GM19239 (cell line): Measurements from ENCODE around the gene CRTC3.
A peak's percentile ranks its signal among the peaks of the same experiment; 100 is the strongest.
"Not testable (repeated sequence)": the region's sequence is repeated elsewhere in the genome, so short reads cannot be mapped to it uniquely, and the experiment has no call there.

Experiments used
- DNase-seq: peaks from one replicate; pipeline ENCODE4 v3.0.0; 2011; ENCODE audit warnings: low spot score; ENCODE audit not compliant: insufficient read length
- FAIRE-seq: peaks from 2 replicates; lab custom pipeline; 2011; peaks lifted over from hg19 to GRCh38; lab: Jason Lieb, UNC

CRTC3 gene

DNA sequence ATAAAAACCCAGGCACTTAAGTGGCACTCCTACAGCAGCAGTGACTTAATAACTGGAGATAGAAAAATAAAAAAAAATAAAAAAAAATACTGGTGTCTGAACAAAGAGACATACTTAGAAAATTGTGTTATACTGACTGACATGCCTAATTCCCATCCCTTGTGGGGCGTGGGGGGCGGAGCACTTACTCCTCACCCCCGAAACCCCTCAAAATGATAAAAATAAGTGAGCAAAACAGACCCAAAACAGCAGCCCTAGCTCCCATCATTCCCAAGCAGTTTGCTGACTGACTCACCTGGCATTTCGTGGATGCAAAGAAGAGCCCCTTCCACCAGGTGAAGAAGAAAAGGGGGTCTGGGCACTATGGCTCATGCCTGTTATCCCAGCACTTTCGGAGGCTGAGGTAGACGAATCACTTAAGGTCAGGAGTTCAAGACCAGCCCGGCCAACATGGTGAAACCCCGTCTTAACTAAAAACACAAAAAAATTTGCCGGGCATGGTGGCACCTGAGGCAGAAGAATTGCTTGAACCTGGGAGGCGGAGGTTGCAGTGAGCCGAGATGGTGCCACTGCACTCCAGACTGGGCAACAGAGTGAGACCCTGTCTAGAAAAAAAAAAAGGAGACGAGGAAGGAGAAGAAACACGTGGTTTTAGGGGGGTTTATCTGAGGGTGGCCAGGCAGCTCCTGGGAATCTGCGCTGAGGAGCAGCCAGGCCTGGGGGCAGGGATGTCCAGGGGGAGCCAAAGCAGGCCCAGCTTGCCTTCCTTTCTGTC, 136.6 kb downstream of the CRTC3 start:
- FAIRE-seq: no peak
- DNase-seq: no peak

DNA sequence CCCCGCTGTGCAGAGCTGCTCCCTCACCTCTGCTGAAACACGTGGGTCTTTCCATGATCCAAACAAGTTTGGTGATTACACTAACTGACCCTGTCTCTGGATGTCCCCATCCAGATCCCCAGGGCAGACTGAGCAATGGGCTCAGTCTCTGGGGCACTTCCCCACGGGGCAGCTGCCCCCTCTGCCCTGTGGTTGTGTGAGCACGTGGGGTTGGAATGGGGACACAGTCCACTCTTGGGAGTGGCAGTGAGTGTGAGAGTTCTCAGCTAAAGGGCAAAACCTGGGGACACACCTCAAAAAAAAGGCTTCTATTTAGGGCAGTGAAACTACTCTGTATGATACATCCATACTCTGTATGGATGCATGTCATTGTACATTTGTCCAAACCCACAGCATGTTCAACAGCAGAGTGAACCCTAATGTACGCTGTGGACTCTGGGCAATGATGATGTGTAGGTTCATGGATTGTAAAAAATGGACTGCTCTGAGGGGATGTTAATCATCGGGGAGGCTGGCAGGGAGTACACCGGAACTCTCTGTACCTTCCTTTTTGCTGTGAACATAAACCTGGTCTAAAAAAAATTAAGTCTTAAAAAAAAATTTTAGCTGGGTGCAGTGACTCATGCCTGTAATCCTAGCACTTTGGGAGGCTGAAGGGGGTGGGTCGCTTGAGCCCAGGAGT, 137.5 kb downstream of the CRTC3 start:
- FAIRE-seq (no peak), DNase-seq (no peak)

DNA sequence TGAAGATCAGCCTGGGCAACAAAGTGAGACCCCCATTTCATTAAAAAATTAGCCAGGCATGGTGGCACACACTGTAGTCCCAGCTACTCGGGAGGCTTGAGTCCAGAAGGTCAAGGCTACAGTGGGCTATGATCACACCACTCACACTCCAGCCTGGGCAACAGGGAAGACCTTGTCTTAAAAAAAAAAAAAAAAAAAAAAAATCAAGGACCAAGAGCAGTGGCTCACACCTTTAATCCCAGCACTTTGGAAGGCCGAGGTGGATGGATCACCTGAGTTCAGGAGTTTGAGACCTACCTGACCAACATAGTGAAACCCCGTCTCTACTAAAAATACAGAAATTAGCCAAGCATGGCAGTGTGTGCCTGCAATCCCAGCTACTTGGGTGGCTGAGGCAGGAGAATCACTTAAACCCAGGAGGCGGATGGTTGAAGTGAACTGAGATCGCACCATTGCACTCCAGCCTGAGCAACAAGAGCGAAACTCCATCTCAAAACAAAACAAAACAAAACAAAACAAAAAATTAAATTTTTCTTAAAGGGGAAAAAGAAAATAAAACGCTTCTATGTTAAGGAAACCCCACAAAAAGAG, 138.1 kb downstream of the CRTC3 start:
- not testable (repeated sequence) for FAIRE-seq, DNase-seq

DNA sequence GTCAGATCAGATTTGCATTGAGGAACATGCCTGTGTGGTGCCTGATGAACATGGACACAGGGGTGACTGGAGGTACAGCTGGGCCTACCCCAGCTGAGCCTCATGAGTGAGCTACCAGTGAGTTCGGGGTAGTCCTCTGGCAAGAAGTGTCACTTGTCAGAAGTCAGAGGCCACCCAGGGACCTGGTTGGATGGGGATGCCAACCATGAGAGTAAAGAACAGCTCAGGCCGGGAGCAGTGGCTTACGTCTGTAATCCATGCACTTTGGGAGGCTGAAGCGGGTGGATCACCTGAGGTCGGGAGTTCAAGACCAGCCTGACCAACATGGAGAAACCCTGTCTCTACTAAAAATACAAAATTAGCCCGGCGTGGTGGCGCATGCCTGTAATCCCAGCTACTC, 140.9 kb downstream of the CRTC3 start:
- not testable (repeated sequence) for DNase-seq, FAIRE-seq

DNA sequence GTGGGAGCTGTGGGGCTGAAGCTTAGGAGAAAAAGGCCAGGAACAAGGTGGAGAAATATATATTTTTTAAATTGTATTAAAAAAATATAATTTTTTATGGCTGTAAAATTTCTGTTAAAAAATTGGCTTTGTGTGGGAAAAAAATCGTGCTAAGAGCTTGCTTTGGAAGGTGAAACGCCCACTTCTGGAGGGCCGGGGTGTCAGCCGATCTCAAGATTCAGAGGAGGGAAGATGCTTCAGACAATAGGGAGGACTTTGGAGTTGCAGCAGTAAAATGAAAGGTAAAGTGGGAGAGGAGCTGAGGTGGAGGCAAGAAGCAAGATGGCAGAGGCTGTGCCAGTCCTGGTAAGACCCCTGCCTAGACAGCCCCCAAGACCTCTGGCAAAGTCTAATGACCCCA, 141.5 kb downstream of the CRTC3 start:
- FAIRE-seq (no peak), DNase-seq (no peak)

DNA sequence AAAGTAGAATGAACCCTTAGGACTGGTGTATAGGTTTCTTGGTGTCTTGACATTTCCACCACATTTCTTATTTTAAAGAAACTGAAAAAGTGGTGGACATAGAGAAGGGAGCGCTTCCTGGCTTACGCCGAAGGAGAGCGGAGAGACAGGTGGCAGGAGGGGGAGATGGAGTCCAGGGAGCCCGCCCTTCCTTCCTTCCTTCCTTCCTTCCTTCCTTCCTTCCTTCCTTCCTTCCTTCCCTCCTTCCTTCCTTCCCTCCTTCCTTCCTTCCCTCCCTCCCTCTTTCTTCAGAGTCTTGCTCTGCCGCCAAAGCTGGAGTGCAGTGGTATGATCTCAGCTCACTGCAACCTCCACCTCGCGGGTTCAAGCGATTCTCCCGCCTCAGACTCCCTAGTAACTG, 143.6 kb downstream of the CRTC3 start:
- FAIRE-seq, DNase-seq: not testable (repeated sequence)

DNA sequence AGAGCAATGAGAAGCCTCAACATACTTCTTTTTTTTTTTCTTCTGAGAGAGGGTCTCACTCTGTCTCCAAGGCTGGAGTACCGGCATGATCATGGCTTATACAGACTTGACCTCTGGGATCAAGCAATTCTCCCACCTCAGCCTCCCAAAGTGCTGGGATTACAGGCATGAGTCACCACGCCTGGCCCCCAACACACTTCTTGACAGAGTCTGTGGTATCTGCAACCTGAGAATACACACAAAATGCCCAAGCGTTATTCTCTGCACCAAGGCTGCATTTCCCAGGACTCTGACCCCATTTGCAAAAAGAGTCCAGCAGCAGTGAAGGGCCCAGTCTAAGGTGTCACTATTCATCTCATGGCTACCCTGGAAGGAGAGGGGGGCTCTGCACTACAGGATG, 144.8 kb downstream of the CRTC3 start:
- FAIRE-seq (no peak), DNase-seq (no peak)

DNA sequence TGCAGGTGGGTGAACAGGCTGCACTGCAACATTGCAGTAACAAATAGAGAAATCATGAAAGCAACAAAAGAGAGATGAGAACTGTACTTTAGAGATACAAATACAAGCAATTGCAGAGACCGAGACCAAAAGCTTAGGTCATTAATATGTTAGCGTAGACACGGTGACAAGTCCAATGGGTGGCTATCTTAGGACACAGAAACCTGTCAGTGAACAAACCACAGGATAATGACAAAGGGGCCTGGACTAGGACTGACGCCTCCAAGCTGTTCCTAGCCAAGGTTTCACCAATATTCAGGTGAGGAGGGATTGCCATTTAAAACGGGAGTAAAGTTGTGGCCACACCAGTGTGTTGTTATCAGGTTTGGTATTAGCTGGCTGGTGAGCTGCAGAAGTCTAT, 145.7 kb downstream of the CRTC3 start:
- DNase-seq: no peak
- FAIRE-seq: no peak

DNA sequence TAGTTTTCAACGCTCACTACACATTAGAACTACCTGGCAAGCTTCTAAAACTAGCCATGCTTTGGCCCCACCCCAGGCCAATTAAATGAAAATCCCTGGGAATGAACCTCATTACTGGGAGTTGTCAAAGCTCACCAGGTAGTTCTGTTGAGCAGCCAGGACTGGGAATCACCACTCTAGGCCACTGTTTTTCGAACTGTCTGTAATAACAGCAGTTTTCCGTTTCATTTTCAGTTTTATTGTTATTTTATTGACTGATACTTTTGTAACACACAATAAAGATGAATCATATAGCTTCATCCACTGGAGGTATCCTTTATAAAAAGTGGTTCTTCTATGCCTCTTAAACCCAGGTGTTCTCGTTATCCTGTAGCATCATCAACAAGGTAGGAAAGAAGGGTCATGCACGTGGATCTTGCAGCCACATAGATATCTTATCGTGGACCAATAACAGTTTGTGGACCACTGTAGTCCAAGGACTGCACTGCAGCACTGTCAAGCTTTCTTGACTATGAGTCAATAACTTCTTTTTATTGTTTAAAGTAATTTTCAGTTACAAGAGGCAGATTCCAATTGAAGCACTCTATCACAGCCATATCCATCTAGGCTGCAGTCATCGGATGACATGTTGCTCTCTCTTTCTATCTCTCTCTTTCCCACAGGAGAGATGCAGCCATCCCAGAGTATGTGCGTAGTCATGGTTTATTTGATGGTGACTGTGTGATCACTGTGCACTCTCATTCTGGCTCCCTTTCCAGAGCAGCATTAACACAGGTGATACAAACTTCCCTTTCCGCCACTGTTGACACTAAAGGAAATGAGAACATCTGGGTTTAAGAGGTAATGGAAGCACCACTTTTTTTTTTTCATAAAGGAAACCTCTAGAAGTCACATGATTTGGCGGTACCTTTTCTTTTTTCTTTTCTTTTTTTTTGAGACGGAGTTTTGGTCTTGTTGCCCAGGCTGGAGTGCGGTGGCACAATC, 148.4 kb downstream of the CRTC3 start:
- DNase-seq (no peak), FAIRE-seq (peak; percentile 59)

DNA sequence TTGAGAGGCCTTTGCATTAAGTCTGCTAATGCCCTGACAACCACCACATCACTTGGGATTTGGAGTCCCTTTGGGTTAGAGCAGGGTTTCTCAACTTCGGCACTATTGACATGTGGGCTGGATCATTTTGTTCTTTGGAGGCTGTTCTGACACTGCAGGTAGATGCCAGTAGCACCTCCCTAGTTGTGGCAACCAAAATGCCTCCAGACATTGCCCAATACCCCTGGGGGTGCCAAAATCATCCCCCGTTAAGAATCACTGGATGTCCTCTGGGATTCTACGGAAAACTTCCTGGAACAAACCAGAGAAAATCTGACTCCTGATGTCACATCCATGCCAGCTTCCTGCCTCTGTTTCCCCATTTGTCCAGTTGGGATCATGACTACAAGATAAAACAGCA, 150.2 kb downstream of the CRTC3 start:
- DNase-seq (no peak), FAIRE-seq (no peak)

DNA sequence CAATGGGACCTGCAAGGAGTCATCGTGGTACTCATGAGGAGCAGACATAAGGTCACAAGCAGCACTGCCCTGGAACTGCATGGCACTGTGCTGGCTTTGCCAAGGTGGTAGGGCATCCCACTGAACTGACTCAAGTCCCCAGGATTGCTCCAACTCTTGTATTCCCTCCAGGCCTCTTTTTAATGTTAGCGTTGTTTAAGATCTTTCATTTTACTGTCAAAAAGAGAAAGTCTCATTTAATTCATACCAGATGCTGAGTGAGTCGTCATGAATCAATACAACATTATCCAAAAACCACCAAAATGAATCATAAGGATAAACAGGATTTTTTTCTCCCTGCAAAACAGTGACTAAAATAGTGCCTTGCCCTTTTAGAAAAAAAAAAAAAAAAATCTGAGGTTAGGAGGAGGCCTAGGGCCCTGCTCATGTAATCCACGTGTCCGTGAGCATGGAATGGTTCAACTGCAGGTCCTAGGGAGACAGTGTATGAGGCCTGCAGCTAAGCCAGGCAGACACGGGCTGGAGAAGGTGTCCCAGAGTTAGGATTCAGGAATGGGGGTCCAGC, 150.7 kb downstream of the CRTC3 start:
- DNase-seq (no peak), FAIRE-seq (no peak)

DNA sequence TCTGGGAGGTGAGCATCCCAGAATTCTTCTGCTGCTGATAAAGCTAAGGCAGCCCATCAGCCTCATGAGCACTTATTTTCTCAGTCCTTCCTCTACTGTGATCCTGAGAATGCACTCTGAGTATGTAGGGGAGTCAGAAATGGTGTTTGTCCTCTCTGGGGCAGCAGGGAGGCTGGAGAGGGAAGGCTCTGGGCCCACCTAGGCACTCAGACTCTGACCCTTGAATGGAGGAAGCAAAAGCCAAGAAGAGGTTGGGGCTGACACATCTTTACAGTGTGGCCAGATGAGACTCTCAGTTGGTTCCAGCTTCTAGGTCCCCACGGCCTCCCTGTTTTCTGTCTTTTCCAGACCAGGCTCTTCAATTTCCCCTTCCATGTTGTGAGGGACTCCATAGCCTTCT, 151.3 kb downstream of the CRTC3 start:
- no peak for DNase-seq
- FAIRE-seq: no peak

DNA sequence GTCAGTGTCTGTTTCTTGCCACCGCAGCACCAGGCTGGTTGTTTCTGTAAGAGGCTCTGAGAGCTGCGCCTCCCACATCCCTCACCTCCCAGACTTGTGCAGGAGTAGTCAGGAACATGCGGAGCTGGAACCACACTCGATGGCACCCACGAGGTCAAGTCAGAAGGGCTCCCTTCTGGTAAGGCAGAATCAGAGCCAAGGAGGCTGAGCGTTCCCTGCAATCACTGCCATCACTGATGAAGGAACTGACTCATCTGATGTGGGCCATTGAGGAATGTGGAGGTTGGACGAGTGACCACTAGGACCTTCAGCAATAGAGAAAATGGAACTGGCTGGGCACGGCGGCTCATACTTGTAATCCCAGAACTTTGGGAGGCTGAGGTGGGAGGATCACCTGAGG, 151.8 kb downstream of the CRTC3 start:
- FAIRE-seq (no peak), DNase-seq (no peak)

DNA sequence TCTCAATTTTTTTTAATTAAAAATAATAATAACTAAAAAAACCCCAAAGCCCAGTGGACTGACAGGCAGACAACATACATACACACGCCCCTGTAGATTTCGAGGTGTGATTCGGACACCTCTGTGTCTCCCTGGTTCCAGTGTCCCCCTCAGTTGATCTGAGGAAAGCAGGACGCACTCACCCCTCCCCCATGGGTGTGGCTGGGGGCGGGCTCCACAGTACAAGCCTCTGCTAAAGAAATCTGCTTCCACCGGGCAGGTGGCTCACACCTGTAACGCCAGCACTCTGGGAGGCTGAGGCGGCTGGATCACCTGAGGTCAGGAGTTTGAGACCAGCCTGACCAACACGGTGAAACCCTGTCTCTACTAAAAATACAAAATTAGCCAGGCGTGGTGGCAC, 153.6 kb downstream of the CRTC3 start:
- no peak for DNase-seq
- no peak for FAIRE-seq

DNA sequence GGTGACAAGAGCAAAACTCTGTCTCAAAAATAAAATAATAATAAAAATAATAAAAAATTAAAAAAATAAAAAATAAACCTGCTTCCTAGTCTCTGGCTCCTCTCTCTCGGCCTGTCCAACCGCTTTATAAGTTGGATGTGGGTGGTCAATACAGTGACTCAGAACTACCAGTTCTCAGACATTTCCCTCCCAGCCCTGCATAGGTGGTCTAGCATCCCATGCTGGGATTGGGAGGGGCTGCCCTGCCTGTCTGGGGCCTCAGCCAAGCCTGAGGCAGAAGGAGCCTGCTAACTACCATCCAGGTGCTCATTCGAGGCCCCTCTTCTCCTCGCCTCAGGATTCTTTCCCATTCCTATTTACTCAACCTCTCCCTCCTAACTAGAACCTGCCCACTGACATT, 154.2 kb downstream of the CRTC3 start:
- FAIRE-seq (no peak), DNase-seq (no peak)

DNA sequence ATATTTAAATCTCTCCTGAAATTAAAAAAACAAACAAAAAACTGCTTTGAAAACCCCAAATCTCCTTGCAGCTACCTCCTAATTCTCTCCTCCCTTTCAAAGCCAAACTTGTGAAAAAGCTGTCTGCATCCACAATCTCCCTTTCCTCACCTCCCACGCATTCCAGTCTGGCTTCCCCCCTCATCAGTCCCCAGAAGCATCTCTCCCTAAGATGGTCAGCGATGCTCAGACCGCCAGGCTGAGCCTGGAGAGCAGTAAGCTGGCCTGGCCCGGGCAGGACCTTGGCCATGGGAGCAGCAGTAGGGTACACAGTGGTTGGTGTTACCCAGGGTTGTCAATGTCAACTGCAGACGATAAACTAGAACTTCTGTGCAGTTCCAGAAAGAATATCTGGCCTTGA, 154.6 kb downstream of the CRTC3 start:
- DNase-seq (no peak), FAIRE-seq (no peak)

DNA sequence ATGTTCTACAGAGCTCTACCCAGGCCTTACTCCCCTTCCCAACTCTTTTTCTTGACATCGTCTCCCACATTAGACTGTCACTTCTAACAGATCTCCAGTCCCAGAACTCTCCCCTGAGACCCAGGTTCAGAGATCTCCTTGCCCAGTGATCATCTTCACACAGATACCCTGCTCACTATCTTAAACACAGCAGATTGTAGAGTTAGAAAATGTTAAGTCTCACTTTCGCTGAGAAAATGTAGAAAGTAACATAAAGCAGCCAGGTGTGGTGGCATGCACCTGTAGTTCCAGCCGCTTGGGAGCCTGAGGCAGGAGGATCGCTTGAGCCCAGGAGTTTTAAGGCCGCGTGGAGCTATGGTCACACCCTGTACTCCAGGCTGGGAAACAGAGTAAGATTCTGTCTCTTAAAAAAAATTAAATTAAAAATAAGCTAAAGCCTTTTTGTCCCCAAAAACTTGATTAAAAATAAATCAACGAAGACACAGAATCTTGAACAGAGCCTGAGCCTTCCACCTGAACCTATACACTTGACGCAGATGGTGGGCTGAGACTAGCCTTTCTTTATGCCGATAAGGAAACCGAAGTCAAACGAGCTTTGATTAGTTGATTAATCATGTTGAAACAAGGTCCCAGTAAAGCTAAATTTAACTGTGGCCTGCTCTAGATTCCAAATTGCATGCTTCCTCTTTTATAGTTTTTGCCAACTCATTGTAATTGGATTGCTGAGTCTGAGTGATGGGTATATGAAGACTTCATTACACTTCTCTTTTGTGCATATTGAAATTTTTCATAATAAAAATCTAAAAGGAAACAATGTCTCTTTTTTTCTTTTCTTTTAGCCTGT, 156.1 kb downstream of the CRTC3 start:
- FAIRE-seq (peak; percentile 76), DNase-seq (no peak)

DNA sequence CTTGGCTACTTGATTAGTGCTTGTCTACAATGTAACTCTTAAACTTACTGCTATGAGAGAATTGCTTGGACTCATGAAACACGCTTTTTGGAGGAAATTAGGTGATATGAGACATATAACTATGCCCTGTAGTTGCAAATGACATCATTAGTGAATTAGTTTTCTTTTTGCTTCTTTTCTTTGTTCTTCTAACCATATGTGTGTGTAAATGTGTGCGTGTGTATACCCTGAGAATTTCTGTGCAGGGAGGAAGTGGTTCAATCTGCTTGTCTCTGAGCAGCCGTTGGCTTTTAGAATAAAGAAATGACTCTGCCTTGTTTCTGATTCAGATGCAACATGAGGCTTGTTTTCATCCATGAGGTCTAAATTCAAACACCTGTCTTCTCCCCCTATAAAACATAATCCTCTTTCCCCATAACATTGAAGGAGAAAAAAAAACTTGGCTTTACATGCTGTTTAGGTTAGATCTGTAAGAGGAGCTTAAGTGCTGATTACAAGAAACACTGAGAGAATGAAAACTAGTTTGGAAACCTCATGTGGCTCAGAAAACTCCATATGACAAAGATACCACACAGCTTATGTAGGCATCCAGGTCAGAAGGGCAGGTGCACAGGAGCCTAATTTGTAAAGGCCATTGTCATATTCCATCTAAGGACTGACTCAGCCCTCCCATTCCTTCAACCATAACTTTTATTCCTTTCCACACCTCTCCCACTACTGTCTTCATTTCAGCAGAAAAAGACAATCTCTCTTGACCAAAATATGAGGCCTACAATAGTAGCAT, 156.9 kb downstream of the CRTC3 start:
- FAIRE-seq: peak; percentile 74
- DNase-seq: peak; percentile 46
